Measurements from ENCODE around the gene LIPA.

DNA sequence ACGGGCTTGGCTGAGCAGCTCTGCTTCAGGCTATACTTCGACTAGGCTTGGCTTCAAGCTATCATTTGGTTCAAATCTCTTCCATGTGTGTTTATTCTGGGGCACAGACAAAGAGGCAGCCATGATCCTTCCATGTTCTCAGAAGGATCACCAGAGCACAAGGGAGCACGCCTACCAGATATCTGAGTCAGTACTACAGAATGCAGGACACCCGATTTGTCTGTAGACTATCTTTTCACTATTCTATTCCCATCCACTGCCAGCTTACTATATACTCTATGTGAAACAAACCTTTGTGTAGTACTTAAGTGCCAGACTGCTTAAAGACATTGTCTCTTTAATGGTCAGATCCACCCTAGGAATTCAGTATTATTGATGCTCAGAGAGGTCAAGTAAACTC, 79.6 kb downstream of the LIPA start:
- TF ChIP-seq, protein P1, sequence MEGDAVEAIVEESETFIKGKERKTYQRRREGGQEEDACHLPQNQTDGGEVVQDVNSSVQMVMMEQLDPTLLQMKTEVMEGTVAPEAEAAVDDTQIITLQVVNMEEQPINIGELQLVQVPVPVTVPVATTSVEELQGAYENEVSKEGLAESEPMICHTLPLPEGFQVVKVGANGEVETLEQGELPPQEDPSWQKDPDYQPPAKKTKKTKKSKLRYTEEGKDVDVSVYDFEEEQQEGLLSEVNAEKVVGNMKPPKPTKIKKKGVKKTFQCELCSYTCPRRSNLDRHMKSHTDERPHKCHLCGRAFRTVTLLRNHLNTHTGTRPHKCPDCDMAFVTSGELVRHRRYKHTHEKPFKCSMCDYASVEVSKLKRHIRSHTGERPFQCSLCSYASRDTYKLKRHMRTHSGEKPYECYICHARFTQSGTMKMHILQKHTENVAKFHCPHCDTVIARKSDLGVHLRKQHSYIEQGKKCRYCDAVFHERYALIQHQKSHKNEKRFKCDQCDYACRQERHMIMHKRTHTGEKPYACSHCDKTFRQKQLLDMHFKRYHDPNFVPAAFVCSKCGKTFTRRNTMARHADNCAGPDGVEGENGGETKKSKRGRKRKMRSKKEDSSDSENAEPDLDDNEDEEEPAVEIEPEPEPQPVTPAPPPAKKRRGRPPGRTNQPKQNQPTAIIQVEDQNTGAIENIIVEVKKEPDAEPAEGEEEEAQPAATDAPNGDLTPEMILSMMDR (IDR thresholded peaks at IDR 0.05), result no peak
- TF ChIP-seq POLR2A (IDR thresholded peaks at IDR 0.05), result no peak
